Esophagus squamous epithelium (tissue), 4 donors: ENCODE results near the gene STAT1.

Source experiments
- CTCF ChIP-seq, 6 experiments: fragments of 450-650 bp in 4 of 6; fragments of 200-600 bp in 2 of 6; sonication (generic) in 2 of 6; IDR thresholded peaks; one replicate each; pipeline ENCODE4 v1.5.1; 2016 to 2019; ENCODE audit warnings: antibody characterized with exemption in 6 of 6, mild to moderate bottlenecking in 4 of 6, moderate library complexity in 4 of 6
- POLR2A ChIP-seq, 4 donors: fragments of 450-650 bp; IDR thresholded peaks; one replicate each; pipeline ENCODE4 v1.6.1; 2017; ENCODE audit warnings: antibody characterized with exemption in 4 of 4, mild to moderate bottlenecking in 4 of 4, moderate library complexity in 3 of 4

GRCh38 chr2:190922376-190922775 is 91.6 kb downstream of the STAT1 start:
- TF ChIP-seq CTCF (IDR thresholded peaks at IDR 0.05) (no peak), POLR2A (IDR thresholded peaks at IDR 0.05) (no peak)
